Tongue (tissue), 2 donors: ENCODE data around the gene MUS81. TPM values are rescaled to one million over a fixed set of nuclear protein-coding genes. Genes with fewer than 3 reads are reported as not detected.
"Not testable (repeated sequence)": the region's sequence is repeated elsewhere in the genome, so short reads cannot be mapped to it uniquely, and the experiment has no call there.

ENCODE experiments used
- DNase-seq: peaks from one replicate; pipeline ENCODE4 v3.0.0-alpha.2; 2015
- total RNA-seq: library from RNA; depleted of rRNA; stranded (reverse); fragments of >200 nt; gene quantifications from one replicate; pipeline ENCODE4 v1.2.3, GENCODE V29; 2014

The MUS81 gene
- total RNA-seq, 1 donor from 2014 or later = 48.4 TPM

GRCh38 chr11:65848693-65849092, 11.5 kb upstream of the MUS81 start:
- DNase-seq = not testable (repeated sequence)

GRCh38 chr11:65849366-65849765, 10.9 kb upstream of the MUS81 start:
- no peak for DNase-seq

- no peak for DNase-seq
Observed at GRCh38 chr11:65849771-65850216, 10.4 kb upstream of the MUS81 start.

GRCh38 chr11:65850217-65851082, 9.8 kb upstream of the MUS81 start:
- DNase-seq = no peak

- DNase-seq = peak; percentile 4
Observed at GRCh38 chr11:65851083-65851579, 9.1 kb upstream of the MUS81 start.

- peak; percentile 1 for DNase-seq
Observed at GRCh38 chr11:65851811-65852507, 8.3 kb upstream of the MUS81 start.

- DNase-seq = peak; percentile 2
Observed at GRCh38 chr11:65852508-65853245, 7.6 kb upstream of the MUS81 start.

GRCh38 chr11:65853246-65853979, 6.8 kb upstream of the MUS81 start:
- DNase-seq = peak; percentile 0

GRCh38 chr11:65854161-65854592, 6.1 kb upstream of the MUS81 start:
- no peak for DNase-seq

- DNase-seq = no peak
Observed at GRCh38 chr11:65854852-65855837, 5.1 kb upstream of the MUS81 start.

- peak; percentile 0 for DNase-seq
Observed at GRCh38 chr11:65855927-65856363, 4.3 kb upstream of the MUS81 start.

GRCh38 chr11:65856689-65857499, 3.3 kb upstream of the MUS81 start:
- DNase-seq = peak; percentile 81

- DNase-seq = no peak
Observed at GRCh38 chr11:65857500-65857852, 2.8 kb upstream of the MUS81 start.

- peak; percentile 99 for DNase-seq
Observed at GRCh38 chr11:65857853-65858680, 2.2 kb upstream of the MUS81 start, which contains the start of gene CFL1. TSS of gene CFL1 (minus strand) at chr11:65858180. CDS start at chr11:65858099, 81 bp downstream.

GRCh38 chr11:65858681-65859087, 1.5 kb upstream of the MUS81 start:
- DNase-seq = no peak

- DNase-seq = peak; percentile 99
Observed at GRCh38 chr11:65859095-65859811, 980 bp upstream of the MUS81 start.

GRCh38 chr11:65859812-65860277, 388 bp upstream of the MUS81 start:
- no peak for DNase-seq

- DNase-seq = peak; percentile 14
Observed at GRCh38 chr11:65861165-65861505, 902 bp downstream of the MUS81 start.
